ENCODE results near the gene HPN.

DNA sequence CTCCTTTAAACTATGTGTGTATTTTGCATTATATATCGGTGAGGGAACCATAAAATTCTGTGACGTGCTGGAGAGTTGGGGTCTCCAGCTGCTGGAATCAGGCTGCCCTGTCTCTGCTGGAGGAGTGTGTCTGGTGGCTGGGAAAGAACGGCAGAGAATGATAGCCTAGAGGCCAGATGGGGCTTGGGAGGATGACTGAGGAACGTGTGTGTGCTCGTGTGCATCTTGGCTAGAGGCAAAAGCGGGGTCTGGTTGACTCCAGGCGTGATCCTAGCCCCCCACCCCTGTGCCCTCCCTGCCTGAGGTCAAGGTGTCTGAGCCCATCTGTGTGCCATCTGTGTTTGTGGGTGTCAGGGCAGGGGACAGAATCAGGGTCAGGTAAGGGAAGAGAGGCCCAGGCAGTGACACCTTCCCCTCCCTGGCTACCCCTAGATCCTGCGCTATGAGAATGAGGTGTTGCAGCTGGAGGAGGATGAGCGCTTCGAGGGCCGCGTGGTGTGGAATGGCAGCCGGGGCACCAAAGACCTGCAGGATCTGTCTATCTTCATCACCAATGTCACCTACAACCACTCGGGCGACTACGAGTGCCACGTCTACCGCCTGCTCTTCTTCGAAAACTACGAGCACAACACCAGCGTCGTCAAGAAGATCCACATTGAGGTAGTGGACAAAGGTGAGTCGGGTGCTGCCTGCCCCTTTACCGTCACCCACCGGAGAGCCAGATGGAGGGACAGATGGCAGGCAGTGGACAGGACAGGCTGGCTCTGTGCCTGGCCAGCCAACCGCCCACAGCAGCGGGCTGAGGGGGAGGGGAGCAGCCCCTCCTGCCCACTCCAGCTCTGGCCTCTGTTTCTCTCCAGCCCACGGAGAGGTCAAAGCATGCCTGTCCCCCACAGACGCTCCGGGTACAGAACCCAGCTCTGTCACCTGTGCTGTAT lies 8.2 kb upstream of the HPN start:
- TF ChIP-seq, protein P1, sequence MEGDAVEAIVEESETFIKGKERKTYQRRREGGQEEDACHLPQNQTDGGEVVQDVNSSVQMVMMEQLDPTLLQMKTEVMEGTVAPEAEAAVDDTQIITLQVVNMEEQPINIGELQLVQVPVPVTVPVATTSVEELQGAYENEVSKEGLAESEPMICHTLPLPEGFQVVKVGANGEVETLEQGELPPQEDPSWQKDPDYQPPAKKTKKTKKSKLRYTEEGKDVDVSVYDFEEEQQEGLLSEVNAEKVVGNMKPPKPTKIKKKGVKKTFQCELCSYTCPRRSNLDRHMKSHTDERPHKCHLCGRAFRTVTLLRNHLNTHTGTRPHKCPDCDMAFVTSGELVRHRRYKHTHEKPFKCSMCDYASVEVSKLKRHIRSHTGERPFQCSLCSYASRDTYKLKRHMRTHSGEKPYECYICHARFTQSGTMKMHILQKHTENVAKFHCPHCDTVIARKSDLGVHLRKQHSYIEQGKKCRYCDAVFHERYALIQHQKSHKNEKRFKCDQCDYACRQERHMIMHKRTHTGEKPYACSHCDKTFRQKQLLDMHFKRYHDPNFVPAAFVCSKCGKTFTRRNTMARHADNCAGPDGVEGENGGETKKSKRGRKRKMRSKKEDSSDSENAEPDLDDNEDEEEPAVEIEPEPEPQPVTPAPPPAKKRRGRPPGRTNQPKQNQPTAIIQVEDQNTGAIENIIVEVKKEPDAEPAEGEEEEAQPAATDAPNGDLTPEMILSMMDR (IDR thresholded peaks at IDR 0.05; ENCODE audit: low read depth, low read length, poor library complexity, severe bottlenecking) = no peak
- TF ChIP-seq EZH2phosphoT487 (IDR thresholded peaks at IDR 0.05; ENCODE audit: borderline replicate concordance, low read length) = no peak

Data from DOHH2 (cell line).